A673 (cell line): Measurements from ENCODE around the gene CCDC7. TPM values are rescaled to one million over a fixed set of nuclear protein-coding genes. Genes with fewer than 3 reads are reported as not detected.
"Not testable (repeated sequence)": the region's sequence is repeated elsewhere in the genome, so short reads cannot be mapped to it uniquely, and the experiment has no call there.

Experiments
- BruUV-seq: library from RNA; stranded (reverse); fragments of 400-500 nt; replicated peaks from 2 replicates; lab custom pipeline; 2021; lab: Mats Ljungman, UMichigan
- CTCF ChIA-PET: fragments of 300-600 bp; sonication (Branson Sonifier 250); formaldehyde crosslinking; loops from one replicate; lab custom pipeline; 2022; ENCODE audit warnings: antibody characterized with exemption; lab: Charles Lee
- POLR2A ChIA-PET: fragments of 300-600 bp; sonication (Branson Sonifier 250); formaldehyde crosslinking; loops from one replicate; lab custom pipeline; 2022; ENCODE audit warnings: antibody characterized with exemption; ENCODE audit not compliant: low non-redundant PET; lab: Charles Lee
- DNase-seq: peaks from one replicate; pipeline ENCODE4 v3.0.0-alpha.2; 2015; ENCODE audit warnings: low spot score
- H3K27ac ChIP-seq: fragments of 200-600 bp; sonication (generic); 2 replicates; pipeline ENCODE4 v1.5.1; 2016; ENCODE audit warnings: mixed run types, low read depth, mild to moderate bottlenecking, mixed read lengths, antibody characterized with exemption, low read length; ENCODE audit not compliant: poor library complexity, severe bottlenecking
- H3K27me3 ChIP-seq: fragments of 200-600 bp; sonication (generic); replicated peaks from 2 replicates; pipeline ENCODE4 v1.6.1; 2017; ENCODE audit warnings: mixed run types, low read depth, mild to moderate bottlenecking, mixed read lengths, antibody characterized with exemption, low read length; ENCODE audit not compliant: insufficient read depth, poor library complexity
- H3K36me3 ChIP-seq: fragments of 200-600 bp; sonication (generic); 2 replicates; pipeline ENCODE4 v1.6.1; 2016; ENCODE audit warnings: mixed run types, mild to moderate bottlenecking, mixed read lengths, antibody characterized with exemption, low read length; ENCODE audit not compliant: insufficient read depth, poor library complexity, severe bottlenecking
- H3K4me1 ChIP-seq: fragments of 200-600 bp; sonication (generic); 2 replicates; pipeline ENCODE4 v1.6.1; 2017; ENCODE audit warnings: mixed run types, mild to moderate bottlenecking, mixed read lengths, antibody characterized with exemption, low read length; ENCODE audit not compliant: insufficient read depth, poor library complexity, severe bottlenecking
- H3K4me3 ChIP-seq: fragments of 200-600 bp; sonication (generic); 2 replicates; pipeline ENCODE4 v1.5.1; 2016; ENCODE audit warnings: low read depth, mixed run types, mild to moderate bottlenecking, mixed read lengths, low read length; ENCODE audit not compliant: poor library complexity, severe bottlenecking
- H3K9me3 ChIP-seq: fragments of 200-600 bp; sonication (generic); 2 replicates; pipeline ENCODE4 v1.6.1; 2016; ENCODE audit warnings: mixed run types, low read depth, mild to moderate bottlenecking, mixed read lengths, antibody characterized with exemption, low read length; ENCODE audit not compliant: poor library complexity, severe bottlenecking
- CTCF ChIP-seq: fragments of 300-800, 200-600 bp; sonication (generic); conservative IDR thresholded peaks from 2 replicates; pipeline ENCODE4 v1.5.1; 2017; ENCODE audit warnings: low read depth, mild to moderate bottlenecking, antibody characterized with exemption, low read length, moderate library complexity, mixed read lengths
- EZH2 ChIP-seq: fragments of 200-600 bp; sonication (generic); IDR thresholded peaks from 2 replicates; pipeline ENCODE4 v1.6.1; 2017; ENCODE audit warnings: borderline replicate concordance, low read depth, mild to moderate bottlenecking, mixed read lengths, antibody characterized with exemption, low read length; ENCODE audit not compliant: poor library complexity, severe bottlenecking
- intact Hi-C: fragments of 100-400 bp; cut with micrococcal nuclease; formaldehyde crosslinking; loops from one replicate; pipeline ENCODE4 v1.10.0; 2022; ENCODE audit not compliant: unreplicated experiment
- total RNA-seq: library from RNA; stranded (reverse); gene quantifications from 2 replicates; pipeline ENCODE4 v1.2.3, GENCODE V29; 2021

Gene CCDC7
- total RNA-seq, 1 experiment from 2014 or later: 16.4 TPM

- Histone ChIP-seq H3K9me3 (peaks cover 4% of the 10 kb centered on the region), H3K27me3 (no peaks in the 10 kb centered on the region), H3K27ac (no peak overlapping the region), H3K4me1 (peaks cover 15% of the 10 kb centered on the region), H3K36me3 (no peaks in the 10 kb centered on the region), H3K4me3 (no peak overlapping the region)
- ChIA-PET POLR2A (no interaction called here), CTCF (no interaction called here)
- intact Hi-C loops: no loop called here
- TF ChIP-seq CTCF (no peak), EZH2 (no peak)
- BruUV-seq: no TSS peak
- no peak for DNase-seq
Measured at GRCh38 chr10:32693441-32693979, 247.6 kb downstream of the CCDC7 start.

- POLR2A ChIA-PET, H3K27me3 ChIP-seq, CTCF ChIA-PET, H3K27ac ChIP-seq, H3K4me1 ChIP-seq, H3K9me3 ChIP-seq, H3K36me3 ChIP-seq, BruUV-seq, H3K4me3 ChIP-seq, intact Hi-C loops, DNase-seq: not testable (repeated sequence)
Measured at GRCh38 chr10:32699683-32700082, 253.7 kb downstream of the CCDC7 start.

GRCh38 chr10:32713560-32713959 is 267.6 kb downstream of the CCDC7 start:
- BruUV-seq: no TSS peak
- DNase-seq: no peak
- Histone ChIP-seq H3K27me3 (no peaks in the 10 kb centered on the region), H3K4me1 (no peaks in the 10 kb centered on the region), H3K27ac (no peak overlapping the region), H3K36me3 (no peaks in the 10 kb centered on the region), H3K4me3 (no peak overlapping the region), H3K9me3 (no peaks in the 10 kb centered on the region)
- intact Hi-C loops: no loop called here
- no peak for TF ChIP-seq EZH2
- TF ChIP-seq CTCF: no peak; the same call in 1 of the 2 replicates
- ChIA-PET CTCF (no interaction called here), POLR2A (no interaction called here)

GRCh38 chr10:32731527-32731926 is 285.6 kb downstream of the CCDC7 start:
- Histone ChIP-seq H3K27ac (no peak overlapping the region), H3K27me3 (no peaks in the 10 kb centered on the region), H3K9me3 (no peaks in the 10 kb centered on the region), H3K4me1 (no peaks in the 10 kb centered on the region), H3K4me3 (no peak overlapping the region), H3K36me3 (no peaks in the 10 kb centered on the region)
- BruUV-seq: no TSS peak
- no peak for TF ChIP-seq CTCF
- TF ChIP-seq EZH2: no peak
- intact Hi-C loops: no loop called here
- ChIA-PET CTCF (no interaction called here), POLR2A (no interaction called here)
- DNase-seq: no peak
